Effector CD4-positive, alpha-beta T cell (primary cell): ENCODE measurements around the gene PPIP5K1.
"Not testable (repeated sequence)": the region's sequence is repeated elsewhere in the genome, so short reads cannot be mapped to it uniquely, and the experiment has no call there.

Experiments
- DNase-seq: peaks from one replicate; pipeline ENCODE4 v3.0.0-alpha.2; 2020
- total RNA-seq: gene quantifications from one replicate; lab custom pipeline; 2026; lab: John Stamatoyannopoulos, UW

Gene PPIP5K1
- total RNA-seq: 9.9 reads per million, percentile 31 among the genes with 10 or more reads in this experiment

DNA sequence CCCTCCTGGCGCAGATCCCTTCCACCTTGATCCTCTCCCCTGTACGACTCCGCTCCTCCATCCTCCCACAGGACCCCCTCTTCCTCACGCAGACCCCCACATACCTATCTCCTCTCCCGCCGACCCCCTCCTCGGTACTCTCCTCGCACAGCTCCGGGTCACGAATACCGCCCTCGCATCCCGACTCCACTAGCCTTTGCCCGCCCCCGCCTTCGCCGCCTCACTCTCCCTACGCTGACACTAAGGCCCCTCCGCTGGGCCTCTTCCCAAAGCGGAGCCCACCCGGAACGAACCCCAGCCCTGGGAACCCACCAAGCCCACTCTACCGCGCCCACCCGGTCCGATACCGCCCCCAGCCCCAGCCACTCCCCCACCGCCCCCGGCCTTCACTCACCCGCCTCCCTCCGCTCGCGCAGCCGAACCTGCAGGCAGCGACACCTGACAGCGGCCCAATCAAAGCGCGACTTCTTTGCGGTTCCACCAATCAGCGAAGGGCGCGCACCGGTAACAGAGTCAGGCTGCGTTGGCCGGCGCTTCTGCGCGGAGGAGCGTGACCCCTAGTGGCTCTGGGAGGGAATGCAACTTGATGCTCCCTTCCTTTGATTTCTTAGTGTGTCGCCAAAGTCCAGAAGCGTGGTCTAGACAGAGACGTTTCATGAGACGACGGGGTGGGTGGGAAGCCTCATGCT, at the start of gene PPIP5K1:
Gene PPIP5K1 (minus strand): TSS at position 431 of the 689 bp plus-strand sequence. CDS start 5,704 bp downstream, outside the sequence.
- DNase-seq: not testable (repeated sequence)

GRCh38 chr15:43638464-43639204, 48.6 kb upstream of the PPIP5K1 start:
- DNase-seq: not testable (repeated sequence)

- not testable (repeated sequence) for DNase-seq
Measured at GRCh38 chr15:43626937-43627336, 36.9 kb upstream of the PPIP5K1 start.

DNA sequence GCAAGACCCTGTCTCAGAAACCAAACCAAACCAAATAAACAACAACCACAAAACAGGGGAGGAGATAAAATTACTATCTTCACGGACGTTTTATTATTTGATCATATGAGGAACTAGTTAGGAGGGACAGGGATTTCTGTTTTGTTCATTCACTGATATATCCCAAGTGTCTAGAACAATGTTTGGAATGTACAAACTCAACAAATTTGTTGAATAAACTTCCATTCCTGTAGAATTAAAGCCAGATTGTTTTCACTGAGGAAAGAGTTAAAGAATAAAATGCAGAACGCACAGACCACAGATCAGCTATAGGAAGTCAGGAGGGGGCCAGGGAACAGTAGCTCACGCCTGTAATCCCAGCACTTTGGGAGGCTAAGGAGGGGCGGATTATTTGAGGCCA, 35.1 kb upstream of the PPIP5K1 start:
- no peak for DNase-seq

DNA sequence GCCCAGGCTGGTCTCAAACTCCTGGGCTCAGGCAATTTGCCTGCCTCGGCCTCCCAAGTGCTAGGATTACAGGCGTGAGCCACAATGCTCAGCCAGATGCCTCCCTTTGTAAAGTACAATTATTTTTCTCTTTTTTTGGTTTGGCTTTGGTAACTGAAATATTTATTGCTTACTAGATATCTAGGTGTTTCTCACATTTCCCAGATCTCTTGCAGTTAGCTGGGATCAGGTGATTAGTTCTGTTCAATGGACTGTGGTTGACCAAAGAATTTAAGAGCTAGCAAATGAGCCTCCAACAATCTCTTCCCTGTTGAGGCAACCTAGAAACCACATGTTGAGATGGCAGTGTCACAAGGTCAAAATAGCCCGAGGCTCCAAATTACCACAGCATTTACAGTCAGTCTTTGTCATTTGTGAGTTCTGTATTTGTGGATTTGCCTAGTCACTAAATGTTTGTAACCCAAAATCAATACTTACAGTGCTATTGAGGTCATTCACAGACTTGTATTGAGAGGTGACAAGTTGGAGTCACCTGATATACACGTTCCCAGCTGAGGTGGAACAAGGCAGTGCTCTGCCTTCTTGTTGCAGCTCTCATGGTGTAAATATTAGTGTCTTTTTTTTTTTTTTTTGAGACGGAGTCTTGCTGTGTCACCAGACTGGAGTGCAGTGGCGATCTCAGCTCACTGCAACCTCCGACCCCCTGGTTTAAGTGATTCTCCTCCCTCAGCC, 32.2 kb upstream of the PPIP5K1 start:
- not testable (repeated sequence) for DNase-seq

DNA sequence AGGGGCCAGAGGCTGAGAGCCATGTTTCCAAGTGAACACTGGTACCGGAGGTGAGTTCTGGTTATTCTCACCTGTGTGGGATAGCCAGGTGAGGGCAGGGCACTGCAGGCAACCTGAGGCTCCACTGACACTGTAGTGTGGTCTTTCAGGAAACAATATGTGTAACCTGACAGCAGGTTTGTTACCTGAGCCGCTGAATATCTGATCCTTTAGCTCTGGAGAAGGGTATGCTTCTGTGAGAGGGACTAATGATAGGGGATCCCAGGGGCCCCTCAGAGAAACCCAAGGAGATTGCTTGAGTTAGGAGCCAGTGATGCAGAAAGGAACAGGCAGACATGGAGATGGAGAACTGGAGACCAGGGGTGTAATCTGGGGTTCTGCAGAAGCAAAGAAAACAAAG, 28.7 kb upstream of the PPIP5K1 start, which contains the start of gene STRC:
Gene STRC (minus strand): TSS at position 101 of the 400 bp plus-strand sequence. CDS start 78 bp downstream, at position 23.
- not testable (repeated sequence) for DNase-seq

DNA sequence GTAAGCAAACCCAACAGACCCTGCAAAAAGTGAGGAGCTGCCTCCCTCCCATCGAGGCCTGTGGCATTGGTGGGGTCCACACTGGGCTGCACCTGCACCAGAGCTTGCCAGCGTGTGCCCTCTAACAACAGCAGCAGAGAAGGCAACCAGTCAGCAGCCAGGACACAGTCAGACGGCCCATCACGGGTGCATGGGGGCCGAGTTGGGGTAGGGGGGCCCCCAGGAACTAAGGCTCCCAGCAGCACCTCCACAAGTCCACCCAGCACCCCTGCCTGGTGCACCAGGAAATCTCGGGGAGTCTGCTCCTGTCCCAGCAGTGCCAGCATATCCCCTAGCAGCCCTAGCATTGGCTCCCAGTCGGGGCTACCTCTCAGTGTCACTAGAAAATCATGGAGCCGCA, 27.7 kb upstream of the PPIP5K1 start:
- DNase-seq: not testable (repeated sequence)

DNA sequence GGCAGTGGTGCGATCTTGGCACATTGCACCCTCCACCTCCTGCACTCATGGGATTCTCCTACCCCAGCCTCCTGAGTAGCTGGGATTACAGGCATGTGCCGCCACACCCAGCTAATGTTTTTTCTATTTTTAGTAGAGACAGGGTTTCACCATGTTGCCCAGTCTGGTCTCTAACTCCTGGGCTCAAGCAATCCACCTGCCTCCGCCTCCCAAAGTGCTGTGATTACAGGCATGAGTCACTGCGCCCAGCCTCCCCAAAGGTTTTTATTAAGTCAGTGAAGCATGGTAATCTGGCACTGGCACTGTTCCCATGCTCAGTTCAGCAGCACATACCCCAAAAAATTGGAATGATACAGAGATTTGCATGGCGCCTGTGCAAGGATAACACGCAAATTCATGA, 12.2 kb upstream of the PPIP5K1 start:
- not testable (repeated sequence) for DNase-seq

DNA sequence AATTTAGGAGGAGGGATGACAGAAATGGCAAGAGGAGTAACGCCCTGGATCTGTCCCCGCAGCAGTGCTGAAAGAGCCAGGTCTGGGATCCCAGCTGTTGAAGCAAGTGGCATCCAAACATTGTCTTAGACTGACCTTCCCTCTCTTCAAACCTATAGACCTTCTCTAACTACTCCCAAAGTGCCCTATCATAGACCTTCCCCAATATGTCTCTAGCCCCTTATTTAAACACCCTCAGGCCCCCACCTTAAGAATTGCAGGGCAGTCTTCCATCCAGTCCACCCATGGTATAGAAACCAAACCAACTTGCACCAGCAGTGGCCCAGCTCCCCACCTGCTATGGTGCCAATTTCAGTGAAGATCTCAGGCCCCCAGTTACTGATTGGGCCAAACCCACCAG, 10.2 kb upstream of the PPIP5K1 start:
- not testable (repeated sequence) for DNase-seq

- not testable (repeated sequence) for DNase-seq
Measured at GRCh38 chr15:43599131-43599530, 9.1 kb upstream of the PPIP5K1 start.

DNA sequence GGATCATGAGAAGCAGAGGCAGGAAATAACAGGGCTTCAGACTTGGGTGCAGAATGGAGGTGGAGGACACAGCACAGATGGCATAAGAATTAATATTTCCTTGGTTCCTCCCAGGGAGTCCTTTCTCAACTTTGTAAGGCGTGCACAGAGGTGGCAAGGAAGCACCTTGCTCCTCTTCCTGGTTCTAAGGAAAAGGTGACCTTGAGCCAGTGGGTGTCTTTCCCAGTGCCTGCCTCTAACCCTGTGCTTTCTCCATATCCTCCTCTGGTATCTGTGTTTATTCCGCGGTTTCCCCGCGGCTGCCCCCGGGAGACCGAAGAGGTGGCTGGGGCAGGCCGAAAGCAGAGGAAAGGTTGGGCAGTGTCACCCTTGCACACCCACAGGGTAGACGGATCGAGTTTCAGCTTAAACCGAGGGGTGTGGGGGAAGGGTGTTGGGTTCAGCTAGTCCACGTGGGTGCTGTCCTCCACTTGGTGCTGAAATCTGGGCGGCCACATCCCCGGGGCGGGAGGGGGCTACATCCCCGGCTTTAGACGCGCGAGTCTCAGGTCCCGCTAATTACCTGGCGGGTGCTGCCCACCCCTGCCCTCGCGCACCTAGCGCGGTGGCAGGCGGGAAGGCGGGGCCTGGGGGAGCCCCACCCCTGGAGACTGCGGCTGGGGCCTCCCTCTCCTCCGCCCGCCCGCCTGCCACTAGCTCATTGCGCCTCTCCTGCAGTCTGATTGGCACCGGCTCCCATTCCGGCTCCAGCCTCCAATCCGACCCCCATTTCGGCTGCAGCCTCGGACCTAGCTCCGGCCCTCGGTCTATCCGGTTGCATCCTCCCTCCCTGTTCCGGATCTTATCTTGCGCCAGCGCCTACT, 3.6 kb upstream of the PPIP5K1 start, which contains the start of gene CKMT1B:
Gene CKMT1B (plus strand): TSS at position 700 of the 863 bp plus-strand sequence. CDS start 192 bp downstream, outside the sequence.
- DNase-seq: not testable (repeated sequence)

DNA sequence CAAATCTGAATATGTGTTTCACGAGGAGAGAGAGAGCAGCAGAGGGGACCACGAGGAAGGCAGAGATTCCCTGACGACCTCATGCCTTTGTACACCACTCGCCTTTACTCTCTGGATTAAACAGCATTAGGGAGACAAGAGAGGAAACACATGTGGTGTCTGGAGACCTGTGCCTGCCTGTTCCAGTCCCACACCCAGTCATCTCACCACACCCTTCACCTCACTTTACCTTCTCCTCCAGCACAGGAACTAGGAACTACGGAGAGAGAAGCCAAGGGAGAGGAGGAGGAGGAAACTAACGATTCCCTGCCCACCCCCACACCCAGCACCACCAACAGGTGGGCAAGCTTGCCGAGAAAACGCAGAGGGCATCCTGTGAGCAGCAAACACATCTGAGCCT, 2.8 kb upstream of the PPIP5K1 start:
- not testable (repeated sequence) for DNase-seq

- DNase-seq: not testable (repeated sequence)
Measured at GRCh38 chr15:43574607-43575006, 15.4 kb downstream of the PPIP5K1 start.

DNA sequence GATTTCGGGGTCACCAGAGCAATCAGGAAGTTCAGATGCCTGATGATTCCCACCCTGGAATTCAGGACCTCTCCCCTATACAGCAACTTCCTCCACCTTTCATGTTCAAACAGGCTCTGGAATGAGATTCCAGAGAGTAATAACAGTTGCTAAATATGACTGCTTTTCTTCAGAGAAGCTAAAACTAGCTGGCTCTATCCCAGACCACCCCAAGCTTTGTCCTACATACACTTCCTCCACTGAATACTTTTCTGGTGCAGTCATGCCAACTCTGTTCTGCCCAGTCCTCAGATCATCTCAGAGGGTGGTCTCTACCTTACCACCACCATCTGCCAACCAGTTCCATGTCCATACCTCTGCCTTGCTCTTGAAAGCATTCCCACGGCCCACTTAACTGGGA, 23.4 kb downstream of the PPIP5K1 start:
- not testable (repeated sequence) for DNase-seq

DNA sequence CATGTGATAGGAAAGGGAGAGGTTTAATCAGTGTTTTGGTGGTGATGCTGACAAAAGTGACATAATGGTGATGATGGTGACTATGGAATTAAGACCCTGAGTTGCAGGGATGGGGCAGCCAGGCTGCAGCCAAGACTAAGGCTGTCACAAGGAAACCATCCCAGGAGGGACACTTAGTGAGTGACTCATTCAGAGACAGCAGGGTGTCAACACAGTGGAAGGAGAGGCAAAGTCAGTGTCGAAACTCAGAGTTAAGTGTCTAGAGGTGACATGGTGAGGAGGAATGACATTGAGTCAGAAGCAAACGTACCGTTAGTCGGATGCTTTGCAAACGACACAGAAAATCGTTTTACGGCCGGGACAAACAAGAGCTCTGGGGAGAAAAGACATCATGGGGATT, 26.2 kb downstream of the PPIP5K1 start:
- DNase-seq: not testable (repeated sequence)

GRCh38 chr15:43562753-43563152, 27.3 kb downstream of the PPIP5K1 start:
- not testable (repeated sequence) for DNase-seq

DNA sequence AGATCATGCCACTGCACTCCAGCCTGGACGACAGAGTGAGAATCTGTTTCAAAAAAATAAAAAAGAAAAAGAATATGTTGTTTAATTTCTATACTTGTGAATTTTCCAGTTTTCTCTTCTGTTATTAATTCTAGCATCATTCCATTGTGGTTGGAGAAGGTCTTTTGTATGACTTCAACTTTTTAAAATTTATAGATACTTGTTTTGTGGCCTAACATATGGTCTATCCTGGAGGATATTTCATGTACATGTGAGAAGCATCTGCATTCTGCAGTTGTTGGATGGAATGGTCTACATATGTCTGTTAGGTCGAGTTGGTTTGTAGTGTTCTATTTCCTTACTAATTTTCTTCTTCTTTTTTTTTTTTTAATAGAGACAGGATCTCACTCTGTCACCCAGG, 37.0 kb downstream of the PPIP5K1 start:
- no peak for DNase-seq

DNA sequence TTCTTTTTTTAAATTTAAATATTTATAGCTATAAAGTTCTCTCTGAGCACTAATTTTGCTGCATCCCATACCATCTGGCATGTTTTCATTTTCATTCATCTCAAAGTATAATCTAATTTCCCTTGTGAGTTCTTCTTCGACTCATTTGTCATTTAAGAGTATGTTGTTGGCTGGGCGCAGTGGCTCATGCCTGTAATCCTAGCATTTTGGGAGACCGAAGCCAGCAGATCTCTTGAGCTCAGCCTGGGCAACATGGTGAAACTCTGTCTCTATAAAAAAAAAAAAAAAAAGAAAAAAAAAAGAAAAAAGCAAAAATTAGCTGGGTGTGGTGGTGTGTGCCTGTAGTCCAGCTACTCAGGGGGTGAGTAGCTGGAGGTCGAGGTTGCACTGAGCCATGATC, 37.8 kb downstream of the PPIP5K1 start:
- no peak for DNase-seq

- DNase-seq: no peak
Measured at GRCh38 chr15:43550527-43551363, 39.3 kb downstream of the PPIP5K1 start.

- DNase-seq: no peak
Measured at GRCh38 chr15:43547539-43547938, 42.5 kb downstream of the PPIP5K1 start.

DNA sequence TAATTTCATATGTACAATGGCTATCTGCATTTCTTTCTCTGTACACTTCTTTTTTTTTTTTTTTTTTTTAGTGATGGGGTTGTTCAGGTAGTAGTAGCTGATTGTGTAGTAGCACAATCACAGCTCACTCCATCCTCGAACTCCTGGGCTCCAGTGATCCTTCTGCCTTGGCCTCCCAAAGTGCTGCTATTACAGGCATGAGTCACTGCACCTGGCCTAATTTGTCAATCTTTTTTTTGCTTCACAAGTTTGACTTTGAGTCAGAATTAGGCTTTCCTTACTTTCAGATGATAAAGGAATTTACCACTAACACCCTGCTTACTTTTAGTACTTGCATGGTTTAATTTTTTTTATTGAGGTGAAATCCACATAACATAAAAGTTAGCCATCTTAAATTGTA, 44.6 kb downstream of the PPIP5K1 start:
- DNase-seq: no peak
